Activated CD8-positive, alpha-beta memory T cell treated with anti-CD3 and anti-CD28 coated beads for 48 hours (primary cell): ENCODE results near the gene MB.

ENCODE experiments used
- DNase-seq, 3 experiments: peaks; one replicate each; pipeline ENCODE4 v3.0.0-alpha.2; 2020; ENCODE audit warnings: low read depth in 2 of 3, low spot score in 2 of 3

MB gene

GRCh38 chr22:35577799-35578659 lies 39.1 kb downstream of the MB start:
- DNase-seq: no peak

GRCh38 chr22:35576671-35577070 lies 40.5 kb downstream of the MB start:
- DNase-seq: no peak

GRCh38 chr22:35575116-35575748 lies 41.9 kb downstream of the MB start:
- DNase-seq: no peak

GRCh38 chr22:35572556-35572955 lies 44.6 kb downstream of the MB start:
- no peak for DNase-seq

GRCh38 chr22:35570686-35571194 lies 46.4 kb downstream of the MB start:
- no peak for DNase-seq

GRCh38 chr22:35569916-35570315 lies 47.2 kb downstream of the MB start:
- DNase-seq: no peak

GRCh38 chr22:35568751-35569739 lies 48.1 kb downstream of the MB start:
- no peak for DNase-seq

- DNase-seq: no peak
Observed at GRCh38 chr22:35567351-35568141, 49.6 kb downstream of the MB start.

GRCh38 chr22:35564975-35565867 lies 51.9 kb downstream of the MB start:
- no peak for DNase-seq

GRCh38 chr22:35563211-35563610 lies 53.9 kb downstream of the MB start:
- DNase-seq: no peak

- no peak for DNase-seq
Observed at GRCh38 chr22:35561796-35562526, 55.2 kb downstream of the MB start.

GRCh38 chr22:35560824-35561223 lies 56.3 kb downstream of the MB start:
- DNase-seq: no peak

- no peak for DNase-seq
Observed at GRCh38 chr22:35560366-35560765, 56.8 kb downstream of the MB start.

GRCh38 chr22:35559354-35560005 lies 57.6 kb downstream of the MB start:
- no peak for DNase-seq

- no peak for DNase-seq
Observed at GRCh38 chr22:35558719-35559118, 58.4 kb downstream of the MB start.

- DNase-seq: no peak
Observed at GRCh38 chr22:35558031-35558430, 59.1 kb downstream of the MB start.
